HepG2 (cell line): ENCODE data around the gene SYNGR2. TPM values are rescaled to one million over a fixed set of nuclear protein-coding genes. Genes with fewer than 3 reads are reported as not detected.

Experiments
- ETV5 ChIP-seq: IDR thresholded peaks from 2 replicates; pipeline ENCODE4 v1.6.1; 2018; ENCODE audit warnings: missing biosample characterization, missing genetic modification reagents, inconsistent platforms, borderline replicate concordance
- HNF1A ChIP-seq, 2 experiments: sonication (generic) in 1 of 2; formaldehyde crosslinking in 1 of 2; IDR thresholded peaks; 2 replicates each; pipeline versions ENCODE4 v1.4.0 to v1.6.1; 2016 to 2020; ENCODE audit warnings: borderline replicate concordance in 1 of 2, low read depth in 1 of 2, mild to moderate bottlenecking in 1 of 2, missing genetic modification reagents in 1 of 2
- PRDM10 ChIP-seq: sonication (generic); formaldehyde crosslinking; IDR thresholded peaks from 2 replicates; pipeline ENCODE4 v1.4.0; 2020; ENCODE audit warnings: low read depth, missing genetic modification reagents
- THAP7 ChIP-seq: sonication (generic); formaldehyde crosslinking; IDR thresholded peaks from 2 replicates; pipeline ENCODE4 v1.8.1; 2023; ENCODE audit warnings: mild to moderate bottlenecking, missing genetic modification reagents
- ZNF142 ChIP-seq: sonication (generic); formaldehyde crosslinking; IDR thresholded peaks from 2 replicates; pipeline ENCODE4 v1.4.0; 2020; ENCODE audit warnings: missing genetic modification reagents
- ZNF143 ChIP-seq: sonication (generic); formaldehyde crosslinking; IDR thresholded peaks from 2 replicates; pipeline ENCODE4 v1.4.0; 2020; ENCODE audit warnings: missing genetic modification reagents
- ZNF44 ChIP-seq: sonication (generic); formaldehyde crosslinking; IDR thresholded peaks from 2 replicates; pipeline ENCODE4 v1.5.1; 2020; ENCODE audit warnings: mild to moderate bottlenecking, missing genetic modification reagents
- ZNF468 ChIP-seq: sonication (generic); formaldehyde crosslinking; IDR thresholded peaks from 2 replicates; pipeline ENCODE4 v1.8.0; 2022; ENCODE audit warnings: mild to moderate bottlenecking, moderate library complexity, missing genetic modification reagents
- polyA plus RNA-seq, 8 experiments: library from polyadenylated mRNA; depleted of rRNA in 3 of 8; stranded (reverse) in 7 of 8; unstranded in 1 of 8; fragments of >200 nt; fragmentation: Illumina TruSeq in 4 of 8; extraction: Trizol in 4 of 8; gene quantifications; 2 replicates each; pipeline versions ENCODE4 v1.2.1 to v1.2.3, GENCODE V29; 2011 to 2016; ENCODE audit warnings: low read depth in 4 of 8, missing spikeins in 1 of 8, mixed read lengths in 1 of 8; ENCODE audit not compliant: insufficient read depth in 1 of 8
- total RNA-seq, 5 experiments: library from RNA; depleted of rRNA; stranded (reverse); fragments of >200 nt; fragmentation: Illumina TruSeq; extraction: Trizol; gene quantifications; 2 replicates each; pipeline ENCODE4 v1.2.3, GENCODE V29; 2016; ENCODE audit warnings: low read depth in 1 of 5

The SYNGR2 gene
- total and polyA plus RNA-seq, 2 of the 13 experiments (the other 11 are each of a cell fraction or from before 2014, with no cell fraction given): 46.7 to 170 TPM

GRCh38 chr17:78151514-78152008 lies 16.8 kb upstream of the SYNGR2 start (continued):
- TF ChIP-seq ZNF142: no peak
- no peak for TF ChIP-seq ZNF143 (CRISPR knock-in tag)
- TF ChIP-seq HNF1A (IDR thresholded peaks at IDR 0.05; ENCODE audit: low read depth): peak; percentile 81
- TF ChIP-seq HNF1A (CRISPR knock-in tag; IDR thresholded peaks at IDR 0.05; ENCODE audit: borderline replicate concordance): peak; percentile 75
- TF ChIP-seq ZNF468 (CRISPR knock-in tag): no peak
- TF ChIP-seq PRDM10 (CRISPR knock-in tag): 0 out of 2 replicates have a peak, but pooled peaks have one; percentile 20
- TF ChIP-seq ETV5 (CRISPR knock-in tag): peak; percentile 26; the same call in 1 of the 2 replicates
- TF ChIP-seq ZNF44: 0 out of 2 replicates have a peak, but pooled peaks have one; percentile 29
- 0 out of 2 replicates have a peak, but pooled peaks have one; percentile 47 for TF ChIP-seq THAP7 (CRISPR knock-in tag)
- TF ChIP-seq, all 625 proteins: peak for 15
